Activated naive CD8-positive, alpha-beta T cell treated with anti-CD3 and anti-CD28 coated beads, Interleukin-2, amount 50 U/mL, for 16 hours (primary cell): Measurements from ENCODE around the gene ACRBP.

Experiments used
- DNase-seq: peaks from one replicate; pipeline ENCODE4 v3.0.0-alpha.2; 2020; ENCODE audit warnings: low read depth, low spot score

Gene ACRBP

GRCh38 chr12:6646276-6647082 lies 753 bp downstream of the ACRBP start:
- DNase-seq: no peak

- DNase-seq: no peak
Measured at GRCh38 chr12:6644903-6645302, 2.3 kb downstream of the ACRBP start.

- no peak for DNase-seq
Measured at GRCh38 chr12:6644257-6644596, 3.0 kb downstream of the ACRBP start.

- no peak for DNase-seq
Measured at GRCh38 chr12:6643569-6644256, 3.5 kb downstream of the ACRBP start.

- no peak for DNase-seq
Measured at GRCh38 chr12:6641131-6641530, 6.1 kb downstream of the ACRBP start.

- DNase-seq: no peak
Measured at GRCh38 chr12:6640497-6640896, 6.7 kb downstream of the ACRBP start.

GRCh38 chr12:6639151-6639801 lies 8.0 kb downstream of the ACRBP start:
- no peak for DNase-seq

GRCh38 chr12:6638305-6638704 lies 8.9 kb downstream of the ACRBP start:
- no peak for DNase-seq

- DNase-seq: no peak
Measured at GRCh38 chr12:6635856-6636531, 11.2 kb downstream of the ACRBP start, which contains the start of gene LPAR5. Gene LPAR5 (minus strand): TSS chr12:6635959. CDS start chr12:6621248, 14,711 bp downstream.

- DNase-seq: peak; percentile 44
Measured at GRCh38 chr12:6635375-6635855, 11.8 kb downstream of the ACRBP start.

GRCh38 chr12:6632026-6632983 lies 14.9 kb downstream of the ACRBP start:
- no peak for DNase-seq

- DNase-seq: no peak
Measured at GRCh38 chr12:6631549-6631961, 15.7 kb downstream of the ACRBP start.

- no peak for DNase-seq
Measured at GRCh38 chr12:6630736-6631135, 16.5 kb downstream of the ACRBP start.

GRCh38 chr12:6627616-6628015 lies 19.6 kb downstream of the ACRBP start:
- no peak for DNase-seq

GRCh38 chr12:6626654-6627283 lies 20.5 kb downstream of the ACRBP start:
- DNase-seq: no peak

GRCh38 chr12:6620885-6621274 lies 26.4 kb downstream of the ACRBP start:
- DNase-seq: no peak

- no peak for DNase-seq
Measured at GRCh38 chr12:6620137-6620884, 26.9 kb downstream of the ACRBP start.

GRCh38 chr12:6618483-6619225 lies 28.6 kb downstream of the ACRBP start:
- DNase-seq: no peak

GRCh38 chr12:6615802-6616201 lies 31.4 kb downstream of the ACRBP start:
- no peak for DNase-seq
